Endodermal cell (in vitro differentiated cells): Measurements from ENCODE around the gene PLPPR1. TPM values are rescaled to one million over a fixed set of nuclear protein-coding genes. Genes with fewer than 3 reads are reported as not detected.
"Not testable (repeated sequence)": the region's sequence is repeated elsewhere in the genome, so short reads cannot be mapped to it uniquely, and the experiment has no call there.

Experiments used
- DNase-seq: peaks from one replicate; pipeline ENCODE4 v3.0.0-alpha.2; 2017
- H3K27ac ChIP-seq: 2 replicates; pipeline ENCODE4 v1.5.1; 2013; ENCODE audit warnings: mild to moderate bottlenecking, low read depth, low read length, moderate library complexity
- H3K27me3 ChIP-seq: 2 replicates; pipeline ENCODE4 v1.6.1; 2013; ENCODE audit warnings: mild to moderate bottlenecking, low read length, moderate library complexity; ENCODE audit not compliant: insufficient read depth, control insufficient read depth, poor library complexity, severe bottlenecking
- H3K36me3 ChIP-seq: 2 replicates; pipeline ENCODE4 v1.7.0; 2013; ENCODE audit warnings: mild to moderate bottlenecking, low read length, moderate library complexity; ENCODE audit not compliant: control insufficient read depth, insufficient read depth
- H3K4me1 ChIP-seq: one replicate; pipeline ENCODE4 v1.7.0; 2013; ENCODE audit warnings: low read length; ENCODE audit not compliant: control insufficient read depth, insufficient read depth
- H3K4me3 ChIP-seq: 2 replicates; pipeline ENCODE4 v1.5.1; 2013; ENCODE audit warnings: mild to moderate bottlenecking, low read length, moderate library complexity
- H3K9ac ChIP-seq: 2 replicates; pipeline ENCODE4 v1.6.1; 2013; ENCODE audit warnings: mild to moderate bottlenecking, low read length, moderate library complexity; ENCODE audit not compliant: poor library complexity, severe bottlenecking; ENCODE audit errors: extremely low read depth
- H3K9me3 ChIP-seq: 2 replicates; pipeline ENCODE4 v1.6.1; 2013; ENCODE audit warnings: mild to moderate bottlenecking, low read length, moderate library complexity; ENCODE audit not compliant: control insufficient read depth
- H3K27ac Mint-ChIP-seq: 2 replicates; pipeline ENCODE4 v1.8.0; 2020; ENCODE audit warnings: mixed read lengths
- H3K27me3 Mint-ChIP-seq: 2 replicates; pipeline ENCODE4 v1.8.0; 2021; ENCODE audit warnings: mild to moderate bottlenecking, mixed read lengths; ENCODE audit not compliant: insufficient read depth
- H3K36me3 Mint-ChIP-seq: 2 replicates; pipeline ENCODE4 v1.8.0; 2020; ENCODE audit warnings: low read depth, mixed read lengths
- H3K4me1 Mint-ChIP-seq: 2 replicates; pipeline ENCODE4 v1.8.0; 2020; ENCODE audit warnings: mixed read lengths
- H3K4me3 Mint-ChIP-seq: 2 replicates; pipeline ENCODE4 v1.8.0; 2020; ENCODE audit warnings: mild to moderate bottlenecking, moderate library complexity, mixed read lengths
- H3K9me3 Mint-ChIP-seq: 2 replicates; pipeline ENCODE4 v1.8.0; 2020; ENCODE audit warnings: mild to moderate bottlenecking, mixed read lengths
- WGBS, 2 experiments: methylation state at CpG; one replicate each; pipeline versions ENCODE4 v1.1.5 to v1.1.7; 2013; ENCODE audit warnings: missing lambda C conversion rate in 2 of 2, mixed read lengths in 1 of 2; ENCODE audit not compliant: insufficient coverage in 1 of 2, insufficient read length in 1 of 2; 5-methylcytosine and 5-hydroxymethylcytosine counted together
- total RNA-seq, 2 donors: library from RNA; stranded (reverse); fragmentation: NEBNext Ultra II Directional in 1 of 2; extraction: Animal tissue kit (Norgen Biotek cat#: 25700) in 1 of 2; gene quantifications; 2 replicates in 1 of 2; 3 replicates in 1 of 2; pipeline ENCODE4 v1.2.1, GENCODE V29; 2021
- TF ChIP-seq, protein P1 (sequence below): fragments of 200-600 bp; sonication (generic); conservative IDR thresholded peaks from 2 replicates; pipeline ENCODE4 v1.5.0; 2021; ENCODE audit warnings: antibody characterized with exemption, mild to moderate bottlenecking

The PLPPR1 gene
- total RNA-seq, 2 donors from 2014 or later, result 1.5 to 4.6 TPM

DNA sequence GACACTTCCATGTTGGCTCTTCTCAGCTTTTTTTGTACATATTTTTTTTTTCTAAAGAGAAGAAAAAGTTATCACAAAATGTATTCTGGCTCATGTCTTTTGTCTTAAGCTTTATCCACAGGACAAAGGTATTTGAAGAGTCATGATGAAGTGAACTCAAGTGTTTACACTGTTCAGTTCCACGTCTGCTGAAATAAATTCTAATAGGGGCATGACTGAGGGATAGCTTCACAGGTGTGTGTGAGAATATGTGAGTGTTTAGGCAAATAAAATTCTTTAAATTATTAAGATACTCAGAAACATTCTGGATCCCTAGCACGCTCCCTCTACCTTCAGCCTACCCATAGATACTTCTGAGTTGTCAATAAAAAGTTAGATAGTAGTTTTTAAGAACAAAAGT lies 296.5 kb downstream of the PLPPR1 start:
- H3K4me3 Mint-ChIP-seq, result no peak overlapping the region
- H3K36me3 ChIP-seq, result no peaks in the 10 kb centered on the region
- no peak overlapping the region for H3K4me3 ChIP-seq
- no peaks in the 10 kb centered on the region for H3K27me3 Mint-ChIP-seq
- peaks cover 3% of the 10 kb centered on the region for H3K4me1 Mint-ChIP-seq
- WGBS, 2 experiments, result 70% methylated on average over 1 of the region's 2 CpGs; no CpG with 5 or more reads in 1 of the 2 experiments
- H3K27ac Mint-ChIP-seq, result no peak overlapping the region
- TF ChIP-seq, protein P1, sequence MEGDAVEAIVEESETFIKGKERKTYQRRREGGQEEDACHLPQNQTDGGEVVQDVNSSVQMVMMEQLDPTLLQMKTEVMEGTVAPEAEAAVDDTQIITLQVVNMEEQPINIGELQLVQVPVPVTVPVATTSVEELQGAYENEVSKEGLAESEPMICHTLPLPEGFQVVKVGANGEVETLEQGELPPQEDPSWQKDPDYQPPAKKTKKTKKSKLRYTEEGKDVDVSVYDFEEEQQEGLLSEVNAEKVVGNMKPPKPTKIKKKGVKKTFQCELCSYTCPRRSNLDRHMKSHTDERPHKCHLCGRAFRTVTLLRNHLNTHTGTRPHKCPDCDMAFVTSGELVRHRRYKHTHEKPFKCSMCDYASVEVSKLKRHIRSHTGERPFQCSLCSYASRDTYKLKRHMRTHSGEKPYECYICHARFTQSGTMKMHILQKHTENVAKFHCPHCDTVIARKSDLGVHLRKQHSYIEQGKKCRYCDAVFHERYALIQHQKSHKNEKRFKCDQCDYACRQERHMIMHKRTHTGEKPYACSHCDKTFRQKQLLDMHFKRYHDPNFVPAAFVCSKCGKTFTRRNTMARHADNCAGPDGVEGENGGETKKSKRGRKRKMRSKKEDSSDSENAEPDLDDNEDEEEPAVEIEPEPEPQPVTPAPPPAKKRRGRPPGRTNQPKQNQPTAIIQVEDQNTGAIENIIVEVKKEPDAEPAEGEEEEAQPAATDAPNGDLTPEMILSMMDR, result no peak
- H3K4me1 ChIP-seq, result no peaks in the 10 kb centered on the region
- H3K36me3 Mint-ChIP-seq, result peaks cover 8% of the 10 kb centered on the region
- DNase-seq, result no peak
- H3K9ac ChIP-seq, result no peak overlapping the region
- H3K9me3 Mint-ChIP-seq, result peaks cover 21% of the 10 kb centered on the region
- H3K27me3 ChIP-seq, result no peaks in the 10 kb centered on the region
- no peak overlapping the region for H3K27ac ChIP-seq
- peaks cover 27% of the 10 kb centered on the region for H3K9me3 ChIP-seq

DNA sequence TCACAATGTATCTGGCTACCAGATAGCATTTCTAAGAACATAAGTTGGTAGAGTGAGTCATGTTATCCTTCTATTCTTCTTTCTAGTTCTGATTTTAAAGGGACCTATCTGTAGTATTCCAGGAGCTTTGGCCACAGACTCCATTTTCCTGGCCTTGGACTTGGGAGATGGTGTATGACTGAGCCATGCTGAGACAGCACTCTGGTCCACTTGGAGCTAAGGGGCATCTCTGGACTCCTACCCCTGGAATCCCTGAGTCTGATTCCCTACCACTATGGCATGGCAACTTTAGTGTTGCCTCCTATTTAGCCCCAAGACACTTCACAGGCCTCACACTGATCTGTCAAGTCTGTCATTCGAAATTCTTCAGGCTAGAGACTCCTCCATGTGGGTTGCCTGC lies 297.5 kb downstream of the PLPPR1 start:
- no peak overlapping the region for H3K27ac ChIP-seq
- peaks cover 21% of the 10 kb centered on the region for H3K9me3 Mint-ChIP-seq
- no peak overlapping the region for H3K4me3 Mint-ChIP-seq

DNA sequence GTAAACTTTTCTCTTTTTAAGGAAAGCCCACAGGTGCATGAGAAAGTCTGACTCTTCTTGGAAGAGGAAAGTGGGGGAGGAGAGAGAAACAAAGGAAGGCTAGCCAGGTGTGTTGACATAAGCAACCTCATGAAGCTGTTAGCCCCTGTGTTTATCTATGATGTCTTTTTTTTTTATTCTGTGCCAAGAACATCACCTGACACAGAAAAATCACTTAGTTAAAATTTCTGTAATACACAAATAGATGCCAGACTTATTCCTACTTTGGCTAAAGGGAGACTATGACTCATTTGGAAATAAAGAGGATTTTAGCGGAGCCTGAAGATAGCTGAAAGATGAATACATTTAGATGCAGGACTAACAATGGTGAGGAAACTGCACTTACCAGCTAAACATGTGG lies 298.0 kb downstream of the PLPPR1 start:
- H3K9me3 ChIP-seq, result peaks cover 27% of the 10 kb centered on the region
- H3K36me3 ChIP-seq, result no peaks in the 10 kb centered on the region
- no peak overlapping the region for H3K4me3 Mint-ChIP-seq
- H3K4me1 ChIP-seq, result no peaks in the 10 kb centered on the region
- no peak overlapping the region for H3K27ac ChIP-seq
- no peaks in the 10 kb centered on the region for H3K27me3 ChIP-seq
- H3K4me1 Mint-ChIP-seq, result peaks cover 3% of the 10 kb centered on the region
- 93 to 100% methylated on average over 1 of the region's 1 CpG for WGBS, 2 experiments
- no peak overlapping the region for H3K27ac Mint-ChIP-seq
- no peak overlapping the region for H3K9ac ChIP-seq
- no peak for DNase-seq
- peak overlapping the region; percentile 59 for H3K4me3 ChIP-seq
- TF ChIP-seq, protein P1, result no peak
- no peaks in the 10 kb centered on the region for H3K27me3 Mint-ChIP-seq
- H3K36me3 Mint-ChIP-seq, result peaks cover 8% of the 10 kb centered on the region
- H3K9me3 Mint-ChIP-seq, result peaks cover 21% of the 10 kb centered on the region

More for the DNA sequence above, 297.5 kb downstream of the PLPPR1 start:
- Mint-ChIP-seq H3K36me3 (peaks cover 8% of the 10 kb centered on the region), H3K27me3 (no peaks in the 10 kb centered on the region), H3K27ac (no peak overlapping the region), H3K4me1 (peaks cover 3% of the 10 kb centered on the region)
- WGBS, 2 experiments, result 86 to 91% methylated on average over 1 of the region's 1 CpG
- TF ChIP-seq, protein P1, result no peak
- no peak overlapping the region for H3K9ac ChIP-seq
- no peak for DNase-seq
- H3K36me3 ChIP-seq, result no peaks in the 10 kb centered on the region
- H3K4me3 ChIP-seq, result peak overlapping the region; percentile 59
- no peaks in the 10 kb centered on the region for H3K4me1 ChIP-seq
- H3K27me3 ChIP-seq, result no peaks in the 10 kb centered on the region
- H3K9me3 ChIP-seq, result peaks cover 27% of the 10 kb centered on the region

DNA sequence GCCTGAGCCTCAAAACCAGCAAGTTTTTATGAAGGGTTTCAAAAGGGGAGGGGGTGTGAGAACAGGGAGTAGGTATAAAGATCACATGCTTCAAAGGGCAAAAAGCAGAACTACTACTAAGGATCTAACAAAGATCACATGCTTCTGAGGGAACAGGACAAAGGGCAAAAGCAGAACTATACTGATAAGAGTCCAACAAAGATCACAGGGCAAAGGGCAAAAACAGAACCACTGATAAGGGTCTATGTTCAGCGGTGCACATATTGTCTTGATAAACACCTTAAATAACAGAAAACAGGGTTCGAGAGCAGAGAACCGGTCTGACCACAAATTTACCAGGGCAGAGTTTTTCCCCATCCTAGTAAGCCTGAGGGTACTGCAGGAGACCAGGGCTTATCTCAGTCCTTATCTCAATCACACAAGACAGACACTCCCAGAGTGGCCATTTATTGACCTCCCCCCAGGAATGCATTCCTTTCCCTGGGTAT lies 298.9 kb downstream of the PLPPR1 start:
- not testable (repeated sequence) for H3K27ac Mint-ChIP-seq, H3K4me3 Mint-ChIP-seq, H3K4me1 ChIP-seq

More for the DNA sequence above, 298.9 kb downstream of the PLPPR1 start:
- H3K27me3 Mint-ChIP-seq, DNase-seq, H3K27me3 ChIP-seq, H3K4me1 Mint-ChIP-seq, H3K27ac ChIP-seq, H3K36me3 Mint-ChIP-seq, H3K36me3 ChIP-seq, H3K9ac ChIP-seq: not testable (repeated sequence)
- 79 to 93% methylated on average over 2 to 3 of the region's 3 CpGs for WGBS, 2 experiments
- peaks cover 21% of the 10 kb centered on the region for H3K9me3 Mint-ChIP-seq
- H3K9me3 ChIP-seq, result peaks cover 27% of the 10 kb centered on the region
- peak overlapping the region; percentile 41 for H3K4me3 ChIP-seq
